GM18868 (cell line): Measurements from ENCODE around the gene KRT83.
"Not testable (repeated sequence)": the region's sequence is repeated elsewhere in the genome, so short reads cannot be mapped to it uniquely, and the experiment has no call there.

Source experiments
- ATAC-seq: cut with Tn5 transposase; IDR thresholded peaks from one replicate; pipeline ENCODE4 v1.9.1; 2021; ENCODE audit warnings: mild to moderate bottlenecking, moderate library complexity; ENCODE audit not compliant: unreplicated experiment

KRT83 gene

DNA sequence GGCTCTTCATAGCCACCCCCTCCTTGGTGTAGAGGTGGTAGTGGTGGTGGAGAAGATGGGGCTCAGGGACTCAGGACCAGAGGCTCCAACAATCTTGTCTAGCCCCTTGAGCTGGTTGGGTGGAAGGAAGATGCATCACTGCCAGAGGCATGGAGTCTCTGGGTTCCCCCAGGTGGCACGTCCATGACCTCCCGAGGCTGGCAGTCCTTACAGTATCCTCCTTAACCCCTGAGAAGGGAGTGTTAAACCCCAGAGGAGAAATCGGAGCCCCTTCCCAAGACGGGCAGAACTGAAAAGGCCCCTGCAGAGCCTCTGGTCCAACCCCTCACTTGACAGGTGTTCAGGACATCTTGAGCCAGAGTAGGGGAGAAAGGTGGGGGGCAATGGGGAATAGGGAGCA, 9.1 kb downstream of the KRT83 start:
- ATAC-seq: no peak

- no peak for ATAC-seq
Measured at GRCh38 chr12:52311285-52311648, 9.9 kb downstream of the KRT83 start.

GRCh38 chr12:52310622-52311284, 10.4 kb downstream of the KRT83 start:
- ATAC-seq: no peak

DNA sequence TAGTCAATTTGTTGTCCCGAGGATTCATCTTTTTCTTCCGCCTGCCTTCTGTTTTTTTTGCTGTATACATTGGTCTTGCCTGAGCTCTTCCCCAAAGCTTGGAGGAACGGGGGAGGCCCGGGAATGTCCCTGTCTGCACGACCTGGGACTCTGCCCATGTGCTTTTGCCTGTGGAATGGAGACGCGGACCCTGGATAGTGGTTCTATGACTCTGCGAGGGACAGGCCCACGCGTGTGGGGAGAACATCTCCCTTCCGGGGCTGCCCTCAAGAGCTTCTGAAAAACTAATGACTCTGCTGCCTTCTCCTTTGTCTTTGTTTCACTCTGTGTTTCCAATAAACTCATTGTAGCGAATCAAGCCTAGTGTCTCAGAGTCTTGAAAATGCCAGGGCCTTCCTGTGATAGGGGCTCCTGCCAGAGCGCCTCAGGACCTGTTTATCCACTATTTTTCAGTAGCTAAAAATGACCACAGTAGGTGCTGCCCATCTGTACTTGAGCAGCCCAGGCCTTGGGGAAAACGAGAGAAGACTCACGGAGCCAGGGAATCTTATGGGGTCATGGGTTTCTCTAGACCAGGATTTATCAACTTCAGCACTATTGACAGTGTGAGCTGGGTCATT, 12.3 kb downstream of the KRT83 start:
- no peak for ATAC-seq

- ATAC-seq: no peak
Measured at GRCh38 chr12:52307836-52308805, 13.1 kb downstream of the KRT83 start.

- no peak for ATAC-seq
Measured at GRCh38 chr12:52306731-52307130, 14.5 kb downstream of the KRT83 start.

DNA sequence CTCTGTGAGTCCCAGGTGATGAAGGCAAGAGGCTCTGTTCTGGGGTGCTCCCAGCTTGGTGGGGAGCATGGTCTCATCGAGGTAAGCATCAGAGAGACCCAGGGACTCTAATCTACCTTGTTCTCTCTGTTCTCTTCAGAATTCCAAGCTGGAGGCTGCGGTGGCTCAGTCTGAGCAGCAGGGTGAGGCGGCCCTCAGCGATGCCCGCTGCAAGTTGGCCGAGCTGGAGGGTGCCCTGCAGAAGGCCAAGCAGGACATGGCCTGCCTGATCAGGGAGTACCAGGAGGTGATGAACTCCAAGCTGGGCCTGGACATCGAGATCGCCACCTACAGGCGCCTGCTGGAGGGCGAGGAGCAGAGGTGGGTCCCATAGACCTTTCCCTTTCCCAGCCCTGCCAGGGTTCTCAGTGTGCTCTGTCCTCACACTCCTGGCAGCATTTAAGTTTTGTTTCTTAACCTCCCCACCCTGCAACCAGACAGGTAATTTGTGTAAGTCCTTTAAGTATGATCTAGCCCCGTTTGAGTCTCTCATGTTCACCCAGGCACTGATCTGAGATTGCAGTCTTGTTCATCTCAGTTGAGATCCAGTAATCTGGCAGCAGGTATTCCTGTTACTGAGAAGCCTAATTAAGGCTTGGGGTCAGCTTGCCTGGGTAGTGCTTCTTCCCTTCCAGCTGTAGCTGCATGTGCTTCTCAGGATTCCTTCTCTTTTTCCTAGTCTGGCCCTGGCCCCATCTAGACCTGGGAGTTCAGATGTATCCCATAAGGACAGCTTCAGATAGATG, 15.1 kb downstream of the KRT83 start:
- no peak for ATAC-seq

GRCh38 chr12:52304941-52305411, 16.2 kb downstream of the KRT83 start:
- peak; percentile 80 for ATAC-seq

- not testable (repeated sequence) for ATAC-seq
Measured at GRCh38 chr12:52302242-52302914, 18.8 kb downstream of the KRT83 start.

GRCh38 chr12:52301721-52302120, 19.5 kb downstream of the KRT83 start:
- ATAC-seq: not testable (repeated sequence)

DNA sequence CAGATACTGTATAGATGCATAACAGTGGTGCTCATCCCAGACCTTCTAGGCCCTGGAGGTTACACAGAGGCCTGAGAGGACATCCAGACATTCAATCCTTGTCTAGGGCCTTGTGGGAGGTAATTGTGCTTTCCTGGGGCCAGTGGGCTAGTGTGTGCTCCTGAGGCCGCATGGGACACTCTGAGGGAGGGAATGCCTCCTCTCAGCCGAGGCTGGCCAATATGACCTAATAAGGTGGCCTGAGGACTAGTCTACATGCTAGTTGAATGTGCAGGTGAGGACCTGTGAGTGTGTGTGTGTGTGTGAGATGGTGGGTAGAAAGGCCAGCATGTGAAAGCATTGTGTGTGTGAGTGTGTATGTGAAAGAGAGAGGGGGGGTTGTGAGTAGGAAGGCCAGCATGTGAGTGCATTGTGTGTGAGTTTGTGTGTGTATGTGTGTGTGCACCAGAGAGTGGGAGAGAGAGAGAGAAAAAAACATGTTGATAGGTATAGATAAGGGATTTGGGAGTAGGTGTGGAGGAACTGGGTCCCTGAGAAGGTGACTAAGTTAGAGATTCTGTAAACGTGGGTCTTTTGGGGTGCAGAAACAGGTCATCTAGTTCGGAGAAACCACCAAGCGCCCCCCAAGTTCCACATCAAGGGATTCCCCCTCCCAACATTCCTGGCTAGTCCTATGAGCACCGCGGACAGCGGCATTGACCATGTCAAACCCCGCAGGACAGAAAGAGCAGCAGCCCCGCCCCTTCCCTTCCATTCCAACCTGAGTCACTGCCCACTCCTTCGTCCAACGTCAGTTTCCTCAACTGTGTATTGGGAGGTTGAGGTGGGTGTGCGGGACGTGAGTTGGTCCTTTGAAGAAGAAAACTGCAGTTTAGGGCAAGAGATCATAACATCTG, 20.2 kb downstream of the KRT83 start:
- ATAC-seq: no peak

DNA sequence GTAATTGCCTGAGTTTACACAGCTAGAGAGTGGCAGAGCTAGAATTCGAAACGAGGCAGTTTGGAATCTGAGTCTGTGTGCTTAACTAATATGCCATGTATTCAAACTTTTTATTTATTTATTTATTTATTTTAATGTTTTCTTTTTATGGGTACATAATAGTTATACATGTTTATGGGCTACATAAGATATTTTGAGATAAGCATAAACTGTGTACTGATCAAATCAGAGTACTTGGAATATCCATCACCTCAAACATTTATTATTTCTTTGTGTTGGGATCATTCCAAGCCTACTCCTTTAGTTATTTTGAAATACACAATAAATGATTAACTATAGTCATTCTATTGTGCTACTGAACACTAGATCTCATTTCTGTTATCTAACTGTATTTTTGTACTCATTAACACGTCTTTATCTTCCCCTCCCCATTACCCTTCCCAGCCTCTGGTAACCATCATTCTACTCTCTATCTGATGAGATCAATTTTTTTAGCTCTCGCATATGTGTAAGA, 22.5 kb downstream of the KRT83 start:
- ATAC-seq: no peak

DNA sequence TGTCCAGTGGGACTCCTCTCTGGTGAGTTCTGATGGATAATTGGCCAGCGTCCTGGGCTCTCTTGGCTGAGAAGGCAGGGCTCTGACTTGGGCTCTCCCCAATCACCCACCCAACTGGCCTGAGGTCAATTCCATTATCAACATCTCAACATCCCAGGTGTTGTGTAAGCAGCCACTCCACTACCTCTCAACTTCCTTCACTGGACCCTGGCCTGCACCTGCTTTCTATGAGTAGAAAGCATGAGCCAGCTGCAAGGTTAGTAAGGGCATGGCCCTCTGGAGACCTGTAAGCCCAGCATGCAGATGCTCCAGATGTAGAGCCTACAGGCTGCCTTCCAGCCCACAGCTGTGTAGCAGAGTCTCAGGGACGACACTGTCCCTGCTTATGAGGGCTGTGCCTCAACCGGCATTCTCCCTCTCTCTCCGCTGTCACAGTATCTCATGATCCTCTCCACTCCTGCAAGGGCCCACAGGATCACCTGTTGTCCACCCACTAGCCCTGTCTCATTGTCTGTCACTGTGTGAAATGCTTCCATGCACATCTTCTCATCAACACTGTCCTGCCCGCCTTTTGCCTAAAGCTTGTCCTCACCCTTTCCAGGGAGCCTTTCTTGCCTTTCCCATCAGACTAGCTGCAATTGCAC, 24.5 kb downstream of the KRT83 start:
- no peak for ATAC-seq

DNA sequence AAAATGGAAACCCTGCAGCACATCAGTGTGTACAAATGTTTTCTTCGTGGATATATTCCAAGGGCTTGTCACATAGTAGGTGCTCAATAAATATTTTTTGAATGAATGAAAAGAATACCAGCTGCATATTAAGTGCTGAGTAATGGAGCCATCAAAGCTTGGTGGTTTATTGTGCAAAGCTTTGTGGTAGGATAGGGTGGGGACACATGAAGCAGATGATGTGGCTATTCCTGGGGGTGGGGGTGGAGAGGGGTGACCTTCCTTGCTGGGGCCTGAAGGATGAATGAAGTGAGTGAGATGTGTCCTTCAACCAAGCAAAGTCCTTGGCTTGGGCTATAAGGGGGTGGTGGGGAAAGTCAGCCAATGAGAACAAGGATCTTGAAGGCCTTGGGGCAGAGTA, 25.5 kb downstream of the KRT83 start:
- ATAC-seq: no peak

- ATAC-seq: no peak
Measured at GRCh38 chr12:52294803-52295202, 26.4 kb downstream of the KRT83 start.

DNA sequence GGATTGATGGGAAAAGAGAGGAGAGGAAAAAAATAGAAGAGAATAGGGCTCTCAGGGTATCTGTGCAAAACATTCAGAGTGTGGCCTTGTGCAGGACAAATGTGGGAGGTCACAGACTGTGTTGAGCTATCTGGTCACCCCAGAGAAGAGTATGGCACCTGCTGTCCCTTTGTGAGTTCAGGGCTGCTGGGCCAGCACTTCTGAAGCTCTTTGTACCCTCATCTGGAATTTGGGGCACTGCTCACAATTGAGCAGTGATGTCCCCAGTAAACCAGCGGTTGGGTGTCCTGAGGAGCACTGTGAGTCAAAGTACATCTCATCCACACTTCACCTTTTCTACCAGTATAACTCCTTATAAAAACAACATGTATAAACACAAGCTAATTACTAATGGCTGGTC, 27.3 kb downstream of the KRT83 start:
- no peak for ATAC-seq

DNA sequence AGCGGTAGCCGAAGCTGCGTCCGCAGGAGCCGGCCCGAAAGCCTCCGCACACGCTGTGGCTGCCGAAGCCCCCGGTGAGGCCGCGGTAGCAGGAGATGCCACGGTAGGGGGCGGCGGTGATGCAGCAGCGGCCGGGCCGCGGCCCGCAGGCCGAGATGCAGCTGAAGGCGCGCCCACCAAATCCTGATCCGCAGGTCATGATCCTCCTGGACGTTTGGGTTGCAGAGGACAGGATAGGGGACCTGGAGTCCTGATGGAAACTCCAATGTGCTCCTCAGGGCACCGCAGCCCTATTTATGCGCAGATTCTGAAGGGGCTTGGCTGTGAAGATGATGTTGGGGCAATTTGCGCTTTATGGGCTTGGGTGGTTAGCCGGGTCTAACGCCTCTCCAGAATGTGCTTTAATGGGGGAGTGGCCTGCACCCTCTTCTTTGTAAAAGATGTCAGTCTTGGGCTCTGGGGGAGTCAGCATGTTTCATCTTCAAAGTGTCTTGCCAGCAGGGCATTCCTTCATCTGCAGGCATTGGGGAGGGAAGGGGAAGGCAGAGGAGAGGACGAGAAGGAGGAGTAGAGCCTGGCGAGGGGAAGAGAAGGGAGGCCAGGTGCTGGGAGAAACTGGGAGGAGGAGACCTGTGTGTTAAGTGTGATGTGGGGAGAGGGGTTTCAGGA, 29.8 kb downstream of the KRT83 start, which contains the start of gene KRT81:
Gene KRT81, minus strand, starts transcription at position 268 of the 669 bp plus-strand sequence. Its CDS starts 69 bp downstream, at position 199.
- ATAC-seq: no peak
